Uterus (tissue), 4 donors: ENCODE measurements around the gene ZNF423. TPM values are rescaled to one million over a fixed set of nuclear protein-coding genes. Genes with fewer than 3 reads are reported as not detected.

Experiments used
- DNase-seq, 2 donors: peaks; one replicate each; pipeline ENCODE4 v3.0.0-alpha.2; 2019 to 2020
- H3K27ac ChIP-seq, 2 donors: fragments of 200-600 bp; sonication (generic); 1 replicate in 1 of 2; 2 replicates in 1 of 2; pipeline ENCODE4 v1.5.1; 2016 to 2018
- H3K27me3 ChIP-seq, 2 donors: fragments of 200-600 bp; sonication (generic); one replicate each; pipeline ENCODE4 v1.5.1; 2018 to 2019; ENCODE audit warnings: control low read depth in 1 of 2
- H3K36me3 ChIP-seq, 2 donors: fragments of 200-600 bp; sonication (generic); one replicate each; pipeline ENCODE4 v1.5.1; 2019; ENCODE audit warnings: control low read depth in 1 of 2
- H3K4me1 ChIP-seq, 2 donors: fragments of 200-600 bp; sonication (generic); one replicate each; pipeline ENCODE4 v1.5.1; 2018 to 2019; ENCODE audit warnings: control low read depth in 1 of 2
- H3K4me3 ChIP-seq, 2 donors: fragments of 200-600 bp; sonication (generic); 1 replicate in 1 of 2; 2 replicates in 1 of 2; pipeline ENCODE4 v1.5.1; 2018 to 2019; ENCODE audit warnings: mild to moderate bottlenecking in 1 of 2
- H3K9me3 ChIP-seq, 2 donors: fragments of 200-600 bp; sonication (generic); one replicate each; pipeline ENCODE4 v1.5.1; 2019; ENCODE audit warnings: control low read depth in 1 of 2
- POLR2A ChIP-seq, 2 donors: fragments of 450-650 bp; IDR thresholded peaks; one replicate each; pipeline ENCODE4 v1.6.1; 2016; ENCODE audit warnings: antibody characterized with exemption in 2 of 2, mild to moderate bottlenecking in 1 of 2, moderate library complexity in 1 of 2
- intact Hi-C: fragments of 100-400 bp; cut with DNase I; formaldehyde crosslinking; loops from one replicate; pipeline ENCODE4 v1.15.1; 2023; ENCODE audit warnings: low total_unique reads
- total RNA-seq, 4 donors: library from RNA; depleted of rRNA in 3 of 4; stranded (reverse); fragments of >200 nt in 3 of 4; gene quantifications; one replicate each; pipeline versions ENCODE4 v1.1.0 to v1.2.4, GENCODE V29; 2014 to 2023
- TF ChIP-seq, protein P1 (sequence below), 4 experiments: fragments of 200-600 bp in 2 of 4; fragments of 450-650 bp in 2 of 4; sonication (generic) in 2 of 4; IDR thresholded peaks; one replicate each; pipeline ENCODE4 v1.5.1; 2016 to 2019; ENCODE audit warnings: antibody characterized with exemption in 4 of 4, mild to moderate bottlenecking in 2 of 4, moderate library complexity in 1 of 4
- donor health status: DM: yes; HTN: yes; CAD: no.

ZNF423 gene
- total RNA-seq, 4 donors from 2014 or later: 7.1 to 33.5 (median 14.7) TPM

DNA sequence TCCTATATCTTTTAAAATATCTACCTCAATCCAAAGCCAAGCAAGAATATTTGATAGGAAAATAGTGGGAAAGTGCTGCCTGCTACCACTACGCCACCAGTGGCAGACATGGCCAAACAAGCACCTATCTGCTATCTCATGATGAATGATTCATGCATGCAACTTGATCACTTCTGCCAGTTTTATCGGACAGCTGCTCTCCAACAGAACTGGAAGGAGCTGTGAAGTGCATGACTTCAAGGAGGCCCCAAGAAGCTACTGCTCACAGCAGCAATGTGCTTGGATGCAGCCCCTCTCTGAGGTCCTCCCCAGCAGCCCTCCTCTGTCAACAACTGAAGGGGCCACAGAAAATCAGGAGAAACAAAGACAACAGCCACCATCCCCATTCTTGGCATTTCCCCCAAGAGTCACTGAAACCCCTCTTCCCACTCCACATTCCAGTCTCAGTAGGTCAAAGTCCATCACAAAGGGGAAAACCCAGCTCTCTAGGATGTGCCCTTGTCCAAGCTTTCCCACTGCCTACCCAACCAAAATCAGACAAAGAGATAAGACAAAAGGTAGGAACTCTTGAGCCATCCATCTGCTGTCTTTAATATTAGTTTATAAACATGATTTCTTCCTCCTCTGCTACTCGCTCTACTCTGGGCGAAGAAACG lies 267.1 kb downstream of the ZNF423 start:
- intact Hi-C loops: no loop called here
- Histone ChIP-seq H3K36me3 (no peaks in the 10 kb centered on the region), H3K4me1 (no peaks in the 10 kb centered on the region), H3K9me3 (no peaks in the 10 kb centered on the region), H3K27me3 (no peaks in the 10 kb centered on the region), H3K4me3 (no peak overlapping the region), H3K27ac (no peak overlapping the region)
- TF ChIP-seq, protein P1, sequence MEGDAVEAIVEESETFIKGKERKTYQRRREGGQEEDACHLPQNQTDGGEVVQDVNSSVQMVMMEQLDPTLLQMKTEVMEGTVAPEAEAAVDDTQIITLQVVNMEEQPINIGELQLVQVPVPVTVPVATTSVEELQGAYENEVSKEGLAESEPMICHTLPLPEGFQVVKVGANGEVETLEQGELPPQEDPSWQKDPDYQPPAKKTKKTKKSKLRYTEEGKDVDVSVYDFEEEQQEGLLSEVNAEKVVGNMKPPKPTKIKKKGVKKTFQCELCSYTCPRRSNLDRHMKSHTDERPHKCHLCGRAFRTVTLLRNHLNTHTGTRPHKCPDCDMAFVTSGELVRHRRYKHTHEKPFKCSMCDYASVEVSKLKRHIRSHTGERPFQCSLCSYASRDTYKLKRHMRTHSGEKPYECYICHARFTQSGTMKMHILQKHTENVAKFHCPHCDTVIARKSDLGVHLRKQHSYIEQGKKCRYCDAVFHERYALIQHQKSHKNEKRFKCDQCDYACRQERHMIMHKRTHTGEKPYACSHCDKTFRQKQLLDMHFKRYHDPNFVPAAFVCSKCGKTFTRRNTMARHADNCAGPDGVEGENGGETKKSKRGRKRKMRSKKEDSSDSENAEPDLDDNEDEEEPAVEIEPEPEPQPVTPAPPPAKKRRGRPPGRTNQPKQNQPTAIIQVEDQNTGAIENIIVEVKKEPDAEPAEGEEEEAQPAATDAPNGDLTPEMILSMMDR (IDR thresholded peaks at IDR 0.05): no peak
- TF ChIP-seq POLR2A (IDR thresholded peaks at IDR 0.05): no peak
- DNase-seq: no peak

DNA sequence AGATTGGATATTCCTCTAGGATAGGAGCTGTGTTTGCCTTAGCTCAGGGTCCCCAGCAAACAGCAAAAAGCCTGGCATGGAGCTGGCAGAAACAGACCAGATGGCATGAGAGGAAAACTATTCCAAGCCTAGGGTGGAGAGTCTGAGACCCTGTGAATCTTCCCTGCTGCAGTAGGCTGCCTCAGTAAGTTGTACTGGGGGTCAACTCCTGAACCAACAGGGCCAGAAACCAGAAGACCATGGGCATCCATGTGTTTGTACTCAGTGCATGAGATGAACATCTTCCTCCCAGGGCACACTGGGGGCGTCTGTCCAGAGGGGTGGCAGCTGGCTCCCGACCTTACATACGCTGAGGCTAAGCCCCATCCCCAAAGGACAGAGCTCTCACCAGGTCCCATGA lies 267.9 kb downstream of the ZNF423 start:
- TF ChIP-seq, protein P1 (IDR thresholded peaks at IDR 0.05): no peak
- no peak for TF ChIP-seq POLR2A (IDR thresholded peaks at IDR 0.05)
- Histone ChIP-seq H3K4me1 (no peaks in the 10 kb centered on the region), H3K36me3 (no peaks in the 10 kb centered on the region), H3K27ac (no peak overlapping the region), H3K4me3 (no peak overlapping the region), H3K9me3 (no peaks in the 10 kb centered on the region), H3K27me3 (no peaks in the 10 kb centered on the region)
- DNase-seq: peak in 1 of 2 donors; percentile 1
- intact Hi-C loops: no loop called here

DNA sequence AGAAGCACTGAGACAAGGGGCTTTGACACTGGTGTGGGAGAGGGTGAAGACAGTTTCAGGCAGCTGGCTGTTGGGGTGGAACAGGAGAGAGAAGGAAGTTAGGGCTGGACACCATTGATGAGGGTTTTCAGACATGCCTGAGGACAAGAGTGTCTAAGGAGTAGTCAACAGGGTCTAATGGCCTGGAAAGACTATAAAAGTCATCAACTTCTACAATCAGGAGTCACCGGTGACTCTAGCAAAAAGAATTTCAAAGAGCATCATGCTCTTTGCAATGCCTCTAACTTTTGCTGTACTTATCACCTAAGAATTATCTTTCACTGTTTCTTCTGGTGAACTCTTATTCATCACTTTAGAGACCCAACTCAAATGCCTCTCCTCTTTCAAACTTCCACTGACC lies 268.4 kb downstream of the ZNF423 start:
- Histone ChIP-seq H3K4me1 (no peaks in the 10 kb centered on the region), H3K27me3 (no peaks in the 10 kb centered on the region), H3K4me3 (no peak overlapping the region), H3K9me3 (no peaks in the 10 kb centered on the region), H3K36me3 (no peaks in the 10 kb centered on the region), H3K27ac (no peak overlapping the region)
- intact Hi-C loops: no loop called here
- no peak for TF ChIP-seq POLR2A (IDR thresholded peaks at IDR 0.05)
- TF ChIP-seq, protein P1 (IDR thresholded peaks at IDR 0.05): no peak
- DNase-seq: no peak

DNA sequence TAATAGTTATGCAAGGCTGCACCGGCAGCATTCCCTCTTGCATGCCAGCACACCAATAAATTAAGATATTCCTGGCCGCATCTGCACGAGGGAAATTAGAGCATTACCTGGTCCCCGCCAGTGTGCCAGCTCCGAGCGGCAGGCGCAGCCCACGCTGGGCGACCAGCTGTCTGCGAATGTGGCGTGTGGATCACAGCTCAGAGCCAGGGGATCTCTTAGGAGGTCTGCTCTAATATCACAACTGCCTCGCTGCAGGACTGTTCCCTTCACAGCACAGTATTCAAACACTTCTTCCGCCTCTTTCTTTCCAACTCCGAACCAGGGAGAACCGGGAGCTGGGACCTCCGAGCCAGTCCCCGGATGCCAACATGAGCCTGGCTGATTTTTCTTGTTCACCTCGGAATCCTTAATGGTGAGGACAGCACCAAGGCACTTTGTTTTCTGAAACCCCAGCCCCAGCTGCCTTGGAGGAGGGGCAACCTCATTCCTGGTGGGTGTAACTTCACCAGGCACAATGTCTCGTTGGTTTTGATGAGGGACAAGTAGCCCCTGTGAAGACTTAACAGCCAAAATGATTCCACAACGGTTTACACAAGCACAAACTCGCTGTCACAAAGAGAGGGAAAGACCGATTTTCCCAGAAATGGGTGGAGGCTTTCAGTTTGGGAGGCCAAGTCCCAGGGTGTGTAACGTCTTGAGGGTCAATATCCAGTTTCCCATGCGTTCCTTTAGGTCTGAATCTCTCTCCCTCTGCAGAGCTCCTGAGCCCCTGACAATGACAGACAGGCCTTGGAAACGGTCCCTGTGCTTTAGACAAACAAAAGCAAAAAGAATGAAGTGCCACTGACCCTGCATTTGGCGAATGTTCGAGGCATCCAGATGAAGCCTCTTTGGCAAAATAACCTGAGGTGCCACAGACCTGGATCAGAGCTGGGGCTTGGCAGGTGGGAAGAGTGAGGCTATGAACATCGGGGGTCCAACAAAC lies 269.2 kb downstream of the ZNF423 start:
- TF ChIP-seq, protein P1 (IDR thresholded peaks at IDR 0.05): no peak
- TF ChIP-seq POLR2A (IDR thresholded peaks at IDR 0.05): no peak
- Histone ChIP-seq H3K9me3 (no peaks in the 10 kb centered on the region), H3K27me3 (no peaks in the 10 kb centered on the region), H3K4me3 (no peak overlapping the region), H3K4me1 (no peaks in the 10 kb centered on the region), H3K27ac (no peak overlapping the region), H3K36me3 (no peaks in the 10 kb centered on the region)
- intact Hi-C loops: no loop called here
- no peak for DNase-seq
